Suprapubic skin (tissue), 4 donors: Measurements from ENCODE around the gene ACAT1. TPM values are rescaled to one million over a fixed set of nuclear protein-coding genes. Genes with fewer than 3 reads are reported as not detected.

Experiments used
- DNase-seq, 2 donors: peaks; one replicate each; pipeline ENCODE4 v3.0.0-alpha.2; 2019; ENCODE audit warnings: low spot score in 2 of 2
- H3K27ac ChIP-seq: fragments of 200-600 bp; sonication (generic); one replicate; pipeline ENCODE4 v1.5.1; 2019
- H3K27me3 ChIP-seq: fragments of 200-600 bp; sonication (generic); one replicate; pipeline ENCODE4 v1.5.1; 2019
- H3K36me3 ChIP-seq: fragments of 200-600 bp; sonication (generic); one replicate; pipeline ENCODE4 v1.5.1; 2019
- H3K4me1 ChIP-seq: fragments of 200-600 bp; sonication (generic); one replicate; pipeline ENCODE4 v1.5.1; 2019
- H3K4me3 ChIP-seq: fragments of 200-600 bp; sonication (generic); one replicate; pipeline ENCODE4 v1.5.1; 2019; ENCODE audit warnings: mild to moderate bottlenecking
- H3K9me3 ChIP-seq: fragments of 200-600 bp; sonication (generic); one replicate; pipeline ENCODE4 v1.5.1; 2019
- CTCF ChIP-seq, 2 donors: fragments of 200-600 bp in 1 of 2; fragments of 450-650 bp in 1 of 2; sonication (generic) in 1 of 2; IDR thresholded peaks; one replicate each; pipeline ENCODE4 v1.5.1; 2016 to 2019; ENCODE audit warnings: antibody characterized with exemption in 2 of 2, mild to moderate bottlenecking in 1 of 2, moderate library complexity in 1 of 2
- EP300 ChIP-seq: sonication (generic); formaldehyde crosslinking; IDR thresholded peaks from one replicate; pipeline ENCODE4 v1.6.1; 2017; ENCODE audit warnings: antibody characterized with exemption
- POLR2A ChIP-seq, 2 donors: fragments of 450-650 bp; IDR thresholded peaks; one replicate each; pipeline ENCODE4 v1.6.1; 2017; ENCODE audit warnings: antibody characterized with exemption in 2 of 2, mild to moderate bottlenecking in 2 of 2, moderate library complexity in 2 of 2
- POLR2AphosphoS5 ChIP-seq, 3 donors: sonication (generic); formaldehyde crosslinking; IDR thresholded peaks; one replicate each; pipeline ENCODE4 v1.6.1; 2017; ENCODE audit warnings: antibody characterized with exemption in 3 of 3
- WGBS: methylation state at CpG from one replicate; pipeline ENCODE4 v1.1.5; 2018; 5-methylcytosine and 5-hydroxymethylcytosine counted together
- total RNA-seq, 4 donors: library from RNA; depleted of rRNA; stranded (reverse); fragments of >200 nt; gene quantifications; one replicate each; pipeline ENCODE4 v1.1.0, GENCODE V29; 2016

ACAT1 gene
- total RNA-seq, 4 donors from 2014 or later = 84.1 to 131 (median 108) TPM

- Histone ChIP-seq H3K27me3 (no peaks in the 10 kb centered on the region), H3K4me1 (no peaks in the 10 kb centered on the region), H3K27ac (no peak overlapping the region), H3K36me3 (peaks cover 75% of the 10 kb centered on the region), H3K9me3 (no peaks in the 10 kb centered on the region), H3K4me3 (no peak overlapping the region)
- TF ChIP-seq EP300 = no peak
- no peak for TF ChIP-seq POLR2A (IDR thresholded peaks at IDR 0.05)
- TF ChIP-seq POLR2AphosphoS5 (IDR thresholded peaks at IDR 0.05) = no peak
- no peak for TF ChIP-seq CTCF (IDR thresholded peaks at IDR 0.05)
- WGBS = 76% methylated on average over 5 of the region's 5 CpGs
- DNase-seq = no peak
Measured at GRCh38 chr11:108177570-108177969, 56.2 kb downstream of the ACAT1 start.

GRCh38 chr11:108193725-108194124 lies 72.4 kb downstream of the ACAT1 start:
- DNase-seq = no peak
- Histone ChIP-seq H3K4me3 (no peak overlapping the region), H3K36me3 (peaks cover 54% of the 10 kb centered on the region), H3K4me1 (no peaks in the 10 kb centered on the region), H3K9me3 (no peaks in the 10 kb centered on the region), H3K27ac (no peak overlapping the region), H3K27me3 (no peaks in the 10 kb centered on the region)
- no peak for TF ChIP-seq POLR2A (IDR thresholded peaks at IDR 0.05)
- no peak for TF ChIP-seq CTCF (IDR thresholded peaks at IDR 0.05)
- no peak for TF ChIP-seq POLR2AphosphoS5 (IDR thresholded peaks at IDR 0.05)
- no peak for TF ChIP-seq EP300

GRCh38 chr11:108196901-108197300 lies 75.5 kb downstream of the ACAT1 start:
- WGBS = 81% methylated on average over 3 of the region's 3 CpGs
- H3K27ac ChIP-seq = no peak overlapping the region
- peaks cover 33% of the 10 kb centered on the region for H3K36me3 ChIP-seq
- no peak overlapping the region for H3K4me3 ChIP-seq
- no peaks in the 10 kb centered on the region for H3K9me3 ChIP-seq
- TF ChIP-seq EP300 = no peak
- no peak for TF ChIP-seq POLR2AphosphoS5 (IDR thresholded peaks at IDR 0.05)
- no peak for TF ChIP-seq POLR2A (IDR thresholded peaks at IDR 0.05)
- H3K4me1 ChIP-seq = peaks cover 4% of the 10 kb centered on the region
- no peak for DNase-seq
- no peaks in the 10 kb centered on the region for H3K27me3 ChIP-seq

Other genes starting within 250 kb of the ACAT1 start
- under 1 TPM in 1 of 4 donors, not detected in 3; 0.34 TPM for gene RAB39A, start 193.1 kb upstream of the ACAT1 start, total RNA-seq
- gene CUL5, start 112.7 kb upstream of the ACAT1 start, total RNA-seq = 10 to 100 TPM; 24.8 to 59.1 (median 38.4) TPM
- 10 to 100 TPM; 14.0 to 30.6 (median 14.6) TPM for gene NPAT, start 101.1 kb downstream of the ACAT1 start, total RNA-seq
- 10 to 100 TPM; 17.5 to 76.4 (median 34.2) TPM for gene ATM, start 101.5 kb downstream of the ACAT1 start, total RNA-seq